Lower leg skin (tissue), 3 donors: ENCODE measurements around the gene PCBP2.

Source experiments
- CTCF ChIP-seq, 3 donors: fragments of 450-650 bp; IDR thresholded peaks; one replicate each; pipeline ENCODE4 v1.5.1; 2016; ENCODE audit warnings: antibody characterized with exemption in 3 of 3, mild to moderate bottlenecking in 3 of 3, moderate library complexity in 2 of 3
- POLR2A ChIP-seq, 2 donors: fragments of 450-650 bp; IDR thresholded peaks; one replicate each; pipeline ENCODE4 v1.6.1; 2016 to 2017; ENCODE audit warnings: antibody characterized with exemption in 2 of 2, mild to moderate bottlenecking in 1 of 2, moderate library complexity in 1 of 2

GRCh38 chr12:53443955-53444354, 7.9 kb upstream of the PCBP2 start:
- TF ChIP-seq POLR2A (IDR thresholded peaks at IDR 0.05) (no peak), CTCF (IDR thresholded peaks at IDR 0.05) (no peak)
